ENCODE results near the gene NTM. TPM values are rescaled to one million over a fixed set of nuclear protein-coding genes. Genes with fewer than 3 reads are reported as not detected.

The NTM gene
- total and polyA plus RNA-seq, 2 of the 8 experiments (the other 6 are each of a cell fraction or from before 2014, with no cell fraction given), result 13.4 to 20.0 TPM

- CTCF ChIA-PET (ENCODE audit: partially characterized antibody), result interaction anchor here (0.6 to 2.3 kb wide), 4 partner anchors 19 to 92 kb away, joined by 3 to 10 read pairs (median 4); no protein-coding TSS in a partner anchor
- H4K5ac ChIP-seq (ENCODE audit: insufficient read length, low read depth, low read length), result no peak overlapping the region
Measured at GRCh38 chr11:131713529-131714134, 343.2 kb downstream of the NTM start.

More at GRCh38 chr11:131713529-131714134, 343.2 kb downstream of the NTM start:
- Histone ChIP-seq H3K4me1 (replicated peaks in 1 of 4; ENCODE audit: control insufficient read depth in 3 of 4, insufficient read depth in 4 of 4, low read length in 3 of 4) (no peaks in the 10 kb centered on the region), H3K9me3 (ENCODE audit: insufficient read depth in 2 of 2, low read depth in 1 of 2, low read length in 1 of 2) (peaks cover 0 to 3% of the 10 kb centered on the region in 2 experiments; a peak in 1 of 4 replicates), H3K27me3 (replicated peaks in 1 of 4; ENCODE audit: control insufficient read depth in 3 of 4, extremely low read depth in 1 of 4, insufficient read depth in 3 of 4, low read length in 3 of 4) (no peaks in the 10 kb centered on the region), H3K23ac (ENCODE audit: insufficient read length) (no peak overlapping the region), H2AFZ (ENCODE audit: low read length) (no peak overlapping the region), H2BK5ac (ENCODE audit: low read depth, low read length) (no peak overlapping the region), H3K4me3 (ENCODE audit: extremely low read depth in 1 of 4, insufficient read depth in 2 of 4, low read depth in 3 of 4, low read length in 4 of 4) (no peak overlapping the region), H2AK5ac (ENCODE audit: low read depth, low read length) (no peak overlapping the region), H2BK20ac (ENCODE audit: low read length) (no peak overlapping the region), H3K56ac (replicated peaks; ENCODE audit: insufficient read length, low read depth, low read length) (no peak overlapping the region), H3K18ac (ENCODE audit: extremely low read depth, low read length) (no peak overlapping the region), H3K27ac (ENCODE audit: low read depth, low read length) (no peak overlapping the region), H4K91ac (replicated peaks; ENCODE audit: insufficient read length, low read length) (no peak overlapping the region), H3K23me2 (ENCODE audit: low read depth, low read length) (no peaks in the 10 kb centered on the region), H3K4me2 (ENCODE audit: insufficient read depth in 1 of 2, low read depth in 2 of 2, low read length in 2 of 2) (no peak overlapping the region), H3K36me3 (ENCODE audit: control insufficient read depth in 2 of 4, insufficient read depth in 4 of 4, low read length in 3 of 4) (no peaks in the 10 kb centered on the region; a peak in 1 of 8 replicates), H3K79me2 (ENCODE audit: control insufficient read depth in 1 of 2, insufficient read depth in 2 of 2, low read length in 2 of 2) (no peaks in the 10 kb centered on the region), H2BK15ac (ENCODE audit: low read length) (no peak overlapping the region), H2BK120ac (replicated peaks; ENCODE audit: low read depth, low read length) (no peak overlapping the region), H3K79me1 (ENCODE audit: low read depth, low read length) (no peaks in the 10 kb centered on the region), H4K8ac (ENCODE audit: extremely low read depth, insufficient read depth, low read length) (no peak overlapping the region), H3K9ac (replicated peaks in 1 of 4; ENCODE audit: extremely low read depth in 1 of 4, low read depth in 3 of 4, low read length in 3 of 4) (no peak overlapping the region), H4K20me1 (replicated peaks in 1 of 2; ENCODE audit: control insufficient read depth in 1 of 2, insufficient read depth in 2 of 2, low read length in 2 of 2) (no peaks in the 10 kb centered on the region), H3K14ac (ENCODE audit: insufficient read length) (no peak overlapping the region), H3K4ac (replicated peaks; ENCODE audit: insufficient read length, low read depth, low read length) (no peak overlapping the region), H2BK12ac (ENCODE audit: low read depth, low read length) (no peak overlapping the region)
- POLR2A ChIA-PET (ENCODE audit: partially characterized antibody), result no interaction called here
- DNase-seq (ENCODE audit: low read depth in 1 of 2, low spot score in 2 of 2), result no peak
- FAIRE-seq, result no peak
- WGBS, 2 experiments (ENCODE audit: extremely low coverage in 1 of 2, insufficient coverage in 1 of 2, insufficient read length in 1 of 2, insufficient replicate concordance in 2 of 2, low coverage in 1 of 2, low lambda C conversion rate in 2 of 2, missing lambda C conversion rate in 1 of 2), result 89% methylated on average over 8 of the region's 8 CpGs; no CpG with 5 or more reads in 1 of the 2 experiments
- no peak for TF ChIP-seq SP1 (IDR thresholded peaks at IDR 0.05; ENCODE audit: low read depth, low read length)
- TF ChIP-seq POU5F1 (IDR thresholded peaks at IDR 0.05; ENCODE audit: low read depth, low read length), result no peak
- no peak for TF ChIP-seq TAF1 (IDR thresholded peaks at IDR 0.05; ENCODE audit: low read depth, low read length)
- no peak for TF ChIP-seq ATF2 (IDR thresholded peaks at IDR 0.05; ENCODE audit: low read length)
- no peak for TF ChIP-seq HDAC6 (IDR thresholded peaks at IDR 0.05; ENCODE audit: low read depth, low read length)
- TF ChIP-seq CEBPB (IDR thresholded peaks at IDR 0.05; ENCODE audit: low read depth, low read length), result no peak
